Cerebellar nuclear complex (tissue), 1 donor: ENCODE data around the gene C22orf31.
"Not testable (repeated sequence)": the region's sequence is repeated elsewhere in the genome, so short reads cannot be mapped to it uniquely, and the experiment has no call there.

Experiments
- DNase-seq, 2 experiments: peaks; one replicate each; lab custom pipeline; 2025; lab: John Stamatoyannopoulos, UW

Gene C22orf31

DNA sequence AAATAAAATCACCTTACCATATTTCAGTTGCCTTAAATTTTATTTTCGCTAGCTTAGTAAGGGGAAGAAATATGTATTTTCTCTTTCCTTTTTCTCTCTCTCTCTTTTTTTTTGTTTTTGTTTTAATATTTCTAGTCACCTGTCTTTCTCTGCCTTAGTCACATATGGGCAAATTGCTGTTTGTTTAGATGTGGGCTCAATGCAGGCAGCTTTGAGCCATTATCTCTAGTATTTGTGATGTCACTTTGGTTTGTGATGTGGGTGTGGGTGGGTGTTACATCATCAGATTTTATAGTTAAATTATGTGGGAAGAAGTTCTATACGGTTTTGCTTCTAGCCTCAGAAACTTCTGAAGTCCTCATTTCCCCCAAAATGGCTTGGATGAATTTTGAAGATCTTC is at the start of gene C22orf31:
Gene C22orf31, minus strand, starts transcription at position 59 of the 400 bp plus-strand sequence. Its CDS starts 39 bp downstream, at position 20.
- no peak for DNase-seq

DNA sequence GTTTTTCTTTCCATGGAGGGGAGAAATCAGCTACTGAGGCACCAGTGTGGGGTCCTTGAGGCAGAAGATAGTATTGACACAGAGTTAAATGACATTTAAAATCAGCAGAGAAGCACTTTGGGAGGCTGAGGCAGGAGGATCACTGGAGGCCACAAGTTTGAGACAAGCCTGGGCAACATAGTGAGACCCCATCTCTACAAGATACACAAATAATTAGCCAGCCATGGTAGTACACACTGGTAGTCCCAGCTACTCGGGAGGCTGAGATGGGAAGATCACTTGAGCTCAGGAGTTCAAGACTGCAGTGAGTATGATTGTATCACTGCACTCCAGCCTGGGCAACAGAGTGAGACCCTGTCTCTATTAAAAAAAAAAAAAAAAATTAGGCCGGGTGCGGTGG is 49.3 kb upstream of the C22orf31 start:
- no peak for DNase-seq

DNA sequence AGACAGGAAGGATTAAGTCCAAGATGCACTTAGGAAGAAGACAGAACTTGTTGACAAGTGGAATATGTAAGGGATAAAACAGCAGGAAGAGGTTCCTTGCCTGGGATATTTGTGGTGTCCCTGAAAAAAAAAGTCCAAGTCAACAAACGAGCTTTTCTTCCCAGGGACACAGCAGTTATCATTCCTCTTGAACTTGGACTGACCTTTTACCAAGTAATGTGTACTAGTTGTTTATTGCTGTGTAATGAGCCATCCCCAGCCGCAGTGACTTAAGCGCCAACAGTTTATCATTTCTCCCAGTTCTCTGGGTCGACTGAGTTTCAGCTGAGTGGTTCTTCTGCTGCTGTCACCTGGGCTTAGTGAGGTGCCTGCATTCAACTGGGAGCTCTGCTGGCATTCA is 48.2 kb upstream of the C22orf31 start:
- DNase-seq = no peak

- no peak for DNase-seq
These were observed 46.5 kb upstream of the C22orf31 start for GRCh38 chr22:29108137-29108536.

DNA sequence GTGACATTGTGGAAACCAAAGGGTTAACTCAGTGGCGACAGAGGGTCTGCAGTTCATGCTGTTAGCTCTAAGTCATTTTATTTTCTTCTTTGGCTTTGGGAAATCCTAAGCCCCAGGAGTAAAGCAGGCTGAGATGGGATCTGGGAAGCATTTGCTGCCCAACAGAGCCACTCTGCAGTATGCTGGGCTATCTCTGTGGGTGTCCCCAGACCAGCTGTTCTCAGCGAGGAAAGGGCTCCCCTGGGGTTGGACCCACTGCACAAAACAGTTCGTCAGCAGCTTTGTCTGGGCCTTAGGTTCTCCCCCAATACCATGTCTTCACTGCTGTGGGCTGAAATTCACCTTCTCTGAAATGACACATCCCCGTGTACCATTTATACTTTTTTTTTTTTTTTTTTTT is 45.2 kb upstream of the C22orf31 start:
- no peak for DNase-seq

GRCh38 chr22:29105468-29105867 is 43.8 kb upstream of the C22orf31 start:
- DNase-seq = no peak

GRCh38 chr22:29103121-29103520 is 41.5 kb upstream of the C22orf31 start:
- no peak for DNase-seq

GRCh38 chr22:29102300-29102699 is 40.7 kb upstream of the C22orf31 start:
- DNase-seq = no peak

DNA sequence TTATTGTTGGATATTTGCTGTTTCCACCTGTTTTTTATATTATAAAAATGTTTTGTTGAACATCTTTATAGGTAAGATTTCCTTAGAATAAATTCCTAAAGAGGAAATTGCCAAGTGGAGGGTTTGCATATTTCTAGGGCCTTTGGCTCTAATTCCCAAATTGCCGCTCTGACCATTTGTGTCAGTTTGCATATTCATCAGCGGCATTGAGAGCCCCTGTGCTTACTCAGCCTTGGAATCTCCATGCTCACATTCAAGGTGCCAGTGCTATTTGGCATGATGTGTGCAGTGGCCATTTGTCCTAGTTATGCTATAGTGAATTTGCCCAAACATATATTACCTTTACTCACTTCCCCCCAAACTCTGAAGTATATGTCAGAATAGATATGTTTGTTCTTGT is 36.7 kb upstream of the C22orf31 start:
- DNase-seq = peak in 1 of 2 experiments; percentile 5

- DNase-seq = no peak
These were observed 35.4 kb upstream of the C22orf31 start for GRCh38 chr22:29096736-29097669.

DNA sequence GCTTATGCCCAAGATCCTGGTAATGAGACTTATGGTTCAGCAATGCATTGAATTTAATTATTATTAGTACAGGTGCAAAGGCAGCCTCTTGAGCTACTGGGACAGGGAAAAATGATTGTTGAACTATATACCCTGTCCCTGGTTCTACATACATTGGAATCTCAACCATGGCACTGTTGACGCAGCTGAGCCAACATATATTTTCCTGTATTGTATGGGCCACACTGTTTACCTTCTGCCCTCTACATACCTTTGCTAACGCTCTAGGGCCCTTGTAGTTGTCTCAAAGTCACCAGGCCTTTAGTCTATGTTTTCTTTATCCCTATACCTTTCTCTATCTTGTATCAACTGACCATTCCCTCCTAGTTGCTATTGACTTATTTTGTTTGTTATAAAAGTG is 33.8 kb upstream of the C22orf31 start:
- DNase-seq = no peak

DNA sequence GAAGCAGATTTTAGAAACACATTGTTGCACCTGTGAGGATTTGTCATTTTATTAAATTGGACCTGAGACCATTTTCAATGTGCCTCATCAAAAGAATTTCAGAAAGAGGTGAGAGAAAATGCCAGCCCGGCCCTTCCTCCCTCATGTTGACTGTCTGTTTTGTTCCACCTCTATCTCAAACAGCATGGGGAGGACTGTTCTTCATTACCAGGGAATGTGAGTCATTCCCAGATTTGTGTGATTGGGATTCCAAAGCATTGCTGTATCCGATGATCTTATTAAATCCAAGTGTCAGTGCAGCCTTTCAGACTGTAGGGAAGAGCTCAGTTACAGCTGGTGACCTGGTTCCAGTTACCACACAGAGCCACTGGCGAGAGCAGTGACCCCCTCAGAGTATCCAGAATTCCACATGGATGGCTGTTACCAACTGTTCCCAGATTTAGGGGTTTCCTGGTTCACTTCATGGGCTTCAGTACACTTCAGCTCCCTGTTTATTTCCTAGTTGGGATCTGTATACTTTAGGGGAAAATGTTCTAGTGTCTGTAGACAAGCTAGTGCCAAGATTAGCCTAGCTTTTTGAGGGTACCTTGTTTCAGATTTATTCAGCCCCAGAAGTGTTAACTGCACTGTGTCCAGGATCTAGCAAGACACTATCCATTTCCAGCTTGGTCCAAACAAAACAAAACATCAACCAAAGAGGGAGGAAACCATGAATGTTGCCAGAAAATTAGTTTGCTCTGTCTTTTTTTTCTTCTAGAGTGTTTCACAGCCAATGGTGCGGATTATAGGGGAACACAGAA is 32.1 kb upstream of the C22orf31 start:
- no peak for DNase-seq

DNA sequence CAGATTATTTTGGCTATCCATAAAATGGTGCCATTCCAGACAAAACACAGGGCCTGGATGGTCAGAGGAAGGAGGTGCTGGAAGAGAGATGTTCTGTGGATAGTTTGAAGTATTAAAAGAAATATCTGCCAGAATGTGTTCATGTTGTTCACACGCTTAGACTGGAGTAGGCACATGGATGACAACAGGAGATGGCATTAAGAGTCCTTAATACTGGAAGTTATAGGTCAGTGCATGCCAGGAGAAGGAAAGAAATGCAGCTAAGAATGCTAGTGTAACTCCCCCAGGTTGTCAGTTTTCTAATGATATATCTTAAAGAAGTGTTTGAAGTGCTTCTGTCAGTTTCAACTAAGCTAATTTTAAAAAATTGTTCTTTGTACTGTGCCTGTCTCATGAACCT is 31.4 kb upstream of the C22orf31 start:
- no peak for DNase-seq

DNA sequence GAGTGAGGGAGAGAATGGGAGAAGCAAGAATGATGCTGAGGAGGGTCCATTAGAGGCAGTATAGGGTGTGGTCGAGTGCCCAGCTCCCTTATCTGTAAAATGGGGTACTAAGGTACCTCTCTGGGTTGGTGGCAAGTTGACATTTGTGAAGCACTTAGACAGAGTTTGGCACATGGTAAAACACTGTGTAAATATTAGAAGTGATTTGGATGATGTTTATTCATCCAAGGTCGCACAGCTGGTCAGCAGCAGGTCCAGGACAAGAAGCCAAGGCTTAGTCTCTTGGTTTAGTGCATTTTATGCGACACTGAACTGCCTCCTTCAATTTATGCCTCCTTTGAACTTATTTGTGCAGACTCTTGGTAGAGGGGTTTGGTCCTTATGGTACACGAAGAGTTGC is 30.6 kb upstream of the C22orf31 start:
- no peak for DNase-seq

- DNase-seq = no peak
These were observed 28.4 kb upstream of the C22orf31 start for GRCh38 chr22:29090039-29090438.

DNA sequence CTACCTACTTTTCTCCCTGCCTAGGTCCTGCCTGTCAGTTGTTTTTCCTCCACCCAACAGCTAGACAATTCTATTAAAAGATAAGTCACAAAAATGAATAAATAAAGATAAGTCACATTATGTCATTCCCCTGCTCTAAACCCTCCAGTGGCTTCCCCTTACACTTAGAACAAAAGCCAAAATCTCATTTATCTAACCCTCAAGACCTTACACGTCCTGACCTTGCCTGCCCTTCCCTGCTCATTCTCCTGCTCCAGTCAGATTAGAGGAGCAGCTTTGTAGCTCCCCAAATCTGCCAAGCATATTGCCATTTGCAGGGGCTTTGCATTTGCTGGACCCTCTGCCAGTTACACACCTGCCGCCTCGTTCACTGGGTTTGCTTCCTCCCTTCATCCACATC is 27.9 kb upstream of the C22orf31 start:
- DNase-seq = no peak

DNA sequence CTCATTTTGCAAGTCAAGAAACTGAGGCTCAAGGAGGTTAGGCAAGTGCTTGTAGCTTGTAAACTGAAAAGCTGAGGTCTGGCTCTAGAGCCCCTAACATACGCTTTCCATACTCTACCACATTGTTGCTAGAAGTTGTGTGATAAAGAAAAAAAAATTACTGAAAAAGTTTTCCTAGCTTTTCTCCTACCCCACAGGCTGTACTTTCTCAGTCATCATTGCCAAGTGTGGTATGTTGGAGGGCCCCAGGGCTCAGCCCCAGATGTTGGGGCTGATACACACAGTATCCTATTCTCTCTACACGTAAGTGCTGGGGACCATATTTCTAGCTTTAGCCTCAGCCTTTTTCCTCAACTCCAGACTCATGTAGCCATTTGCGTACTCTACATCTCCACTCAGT is 27.2 kb upstream of the C22orf31 start:
- no peak for DNase-seq

- DNase-seq = no peak
These were observed 25.4 kb upstream of the C22orf31 start for GRCh38 chr22:29087012-29087411.

DNA sequence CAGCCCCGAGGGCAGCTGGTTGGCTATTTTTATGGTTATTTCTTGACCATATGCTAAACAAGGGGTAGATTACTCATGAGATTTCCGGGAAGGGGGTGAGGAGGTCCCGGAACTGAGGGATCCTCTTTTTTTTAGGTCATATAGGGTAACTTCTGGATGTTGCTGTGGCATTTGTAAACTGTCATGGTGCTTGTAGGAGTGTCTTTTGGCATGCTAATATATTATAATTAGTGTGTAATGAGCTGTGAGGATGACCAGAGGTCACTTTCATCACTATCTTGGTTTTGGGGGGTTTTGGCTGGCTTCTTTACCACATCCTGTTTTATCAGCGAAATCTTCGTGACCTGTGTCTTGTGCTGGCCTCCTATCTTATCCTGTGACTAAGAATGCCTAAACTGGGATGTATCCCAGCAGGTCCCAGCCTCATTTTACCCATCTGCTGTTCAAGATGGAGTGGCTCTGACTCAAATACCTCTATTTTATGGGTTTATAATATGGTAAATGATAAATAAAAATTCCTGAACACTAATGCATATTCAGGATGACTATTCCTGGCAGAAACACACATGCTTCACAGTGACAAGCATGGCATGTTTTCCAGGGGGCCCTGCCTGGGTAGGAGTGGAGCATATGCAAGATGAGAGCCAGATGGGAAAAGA is 22.4 kb upstream of the C22orf31 start:
- DNase-seq = no peak

GRCh38 chr22:29083576-29083932 is 21.9 kb upstream of the C22orf31 start:
- not testable (repeated sequence) for DNase-seq

GRCh38 chr22:29082826-29083545 is 21.4 kb upstream of the C22orf31 start:
- DNase-seq = no peak
